Gastrocnemius medialis (tissue), 4 donors: ENCODE results near the gene KRT77.
"Not testable (repeated sequence)": the region's sequence is repeated elsewhere in the genome, so short reads cannot be mapped to it uniquely, and the experiment has no call there.

Source experiments
- CTCF ChIP-seq, 5 experiments: fragments of 450-650 bp in 3 of 5; fragments of 200-600 bp in 2 of 5; sonication (generic) in 2 of 5; IDR thresholded peaks in 4 of 5; conservative IDR thresholded peaks in 1 of 5; 1 replicate in 4 of 5; 2 replicates in 1 of 5; pipeline ENCODE4 v1.5.1; 2016 to 2019; ENCODE audit warnings: antibody characterized with exemption in 5 of 5, mild to moderate bottlenecking in 3 of 5, moderate library complexity in 3 of 5
- POLR2A ChIP-seq, 2 donors: fragments of 450-650 bp; IDR thresholded peaks; one replicate each; pipeline ENCODE4 v1.6.1; 2017; ENCODE audit warnings: antibody characterized with exemption in 2 of 2, mild to moderate bottlenecking in 2 of 2, moderate library complexity in 2 of 2

GRCh38 chr12:52712122-52712521 is 8.8 kb upstream of the KRT77 start:
- TF ChIP-seq CTCF (IDR thresholded peaks at IDR 0.05 in 4 of 5, conservative IDR thresholded peaks at IDR 0.05 in 1 of 5); POLR2A (IDR thresholded peaks at IDR 0.05): not testable (repeated sequence)
